ENCODE data around the gene ADORA1.

ADORA1 gene

GRCh38 chr1:203215573-203215972 lies 88.0 kb downstream of the ADORA1 start:
- DNase-seq (ENCODE audit: low read depth), result no peak
- no peak overlapping the region for H3K4me3 ChIP-seq (ENCODE audit: control insufficient read depth, low read depth, low read length)
- TF ChIP-seq, protein P1, sequence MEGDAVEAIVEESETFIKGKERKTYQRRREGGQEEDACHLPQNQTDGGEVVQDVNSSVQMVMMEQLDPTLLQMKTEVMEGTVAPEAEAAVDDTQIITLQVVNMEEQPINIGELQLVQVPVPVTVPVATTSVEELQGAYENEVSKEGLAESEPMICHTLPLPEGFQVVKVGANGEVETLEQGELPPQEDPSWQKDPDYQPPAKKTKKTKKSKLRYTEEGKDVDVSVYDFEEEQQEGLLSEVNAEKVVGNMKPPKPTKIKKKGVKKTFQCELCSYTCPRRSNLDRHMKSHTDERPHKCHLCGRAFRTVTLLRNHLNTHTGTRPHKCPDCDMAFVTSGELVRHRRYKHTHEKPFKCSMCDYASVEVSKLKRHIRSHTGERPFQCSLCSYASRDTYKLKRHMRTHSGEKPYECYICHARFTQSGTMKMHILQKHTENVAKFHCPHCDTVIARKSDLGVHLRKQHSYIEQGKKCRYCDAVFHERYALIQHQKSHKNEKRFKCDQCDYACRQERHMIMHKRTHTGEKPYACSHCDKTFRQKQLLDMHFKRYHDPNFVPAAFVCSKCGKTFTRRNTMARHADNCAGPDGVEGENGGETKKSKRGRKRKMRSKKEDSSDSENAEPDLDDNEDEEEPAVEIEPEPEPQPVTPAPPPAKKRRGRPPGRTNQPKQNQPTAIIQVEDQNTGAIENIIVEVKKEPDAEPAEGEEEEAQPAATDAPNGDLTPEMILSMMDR (IDR thresholded peaks at IDR 0.05; ENCODE audit: control insufficient read depth, insufficient read depth, low read depth, low read length, missing control alignments), result no peak

- no peak for DNase-seq (ENCODE audit: low read depth)
- TF ChIP-seq, protein P1 (IDR thresholded peaks at IDR 0.05; ENCODE audit: control insufficient read depth, insufficient read depth, low read depth, low read length, missing control alignments), result peak; percentile 61
- H3K4me3 ChIP-seq (ENCODE audit: control insufficient read depth, low read depth, low read length), result no peak overlapping the region
These were observed 89.0 kb downstream of the ADORA1 start for GRCh38 chr1:203216274-203217138.
